ENCODE data around the gene PTCH1. TPM values are rescaled to one million over a fixed set of nuclear protein-coding genes. Genes with fewer than 3 reads are reported as not detected.

PTCH1 gene
- polyA plus RNA-seq, 1 donor (not counting 4 experiments of a cell fraction or from before 2014, with no cell fraction given): 1.7 TPM

- Histone ChIP-seq H3K4me2 (ENCODE audit: control insufficient read depth, extremely low read depth, insufficient read depth, low read depth, low read length) (no peak overlapping the region), H3K9ac (ENCODE audit: control insufficient read depth, extremely low read depth, insufficient read depth, low read length) (no peak overlapping the region), H2AFZ (ENCODE audit: control insufficient read depth, low read length) (no peak overlapping the region), H3K27me3 (ENCODE audit: control insufficient read depth, extremely low read depth, insufficient read depth, low read length) (no peaks in the 10 kb centered on the region), H3K79me2 (ENCODE audit: control insufficient read depth, insufficient read depth, low read length) (no peaks in the 10 kb centered on the region), H3K9me3 (ENCODE audit: control insufficient read depth, low read depth, low read length) (no peaks in the 10 kb centered on the region), H3K27ac (ENCODE audit: control insufficient read depth, insufficient read depth, low read length) (no peak overlapping the region), H3K4me1 (ENCODE audit: control insufficient read depth, extremely low read depth, insufficient read depth, low read length) (peaks cover 13% of the 10 kb centered on the region), H3K4me3 (ENCODE audit: control insufficient read depth in 2 of 3, extremely low read depth in 1 of 3, insufficient read depth in 2 of 3, low read depth in 1 of 3, low read length in 3 of 3) (no peak overlapping the region), H4K20me1 (ENCODE audit: control insufficient read depth, extremely low read depth, insufficient read depth, low read length) (no peaks in the 10 kb centered on the region), H3K9me1 (ENCODE audit: control insufficient read depth, extremely low read depth, insufficient read depth, low read length) (no peaks in the 10 kb centered on the region), H3K36me3 (ENCODE audit: control insufficient read depth in 2 of 2, extremely low read depth in 1 of 2, insufficient read depth in 2 of 2, low read length in 2 of 2) (peaks cover 3 to 5% of the 10 kb centered on the region in 2 experiments)
- dilution Hi-C loops (cut with MboI; ENCODE audit: extremely low pct_ligation_motif_present, low sequenced_read_pairs): no loop called here
- TF ChIP-seq EZH2 (IDR thresholded peaks at IDR 0.05; ENCODE audit: low read length) (no peak), CTCF (optimal IDR thresholded peaks at IDR 0.05 in 1 of 3, IDR thresholded peaks at IDR 0.05 in 1 of 3, conservative IDR thresholded peaks at IDR 0.05 in 1 of 3; ENCODE audit: extremely low read depth in 1 of 3, insufficient read depth in 2 of 3, low read length in 3 of 3) (no peak)
- FAIRE-seq (no peak), DNase-seq (ENCODE audit: low read depth, low spot score) (no peak)
Observed at GRCh38 chr9:95459851-95460517, 56.8 kb downstream of the PTCH1 start.

DNA sequence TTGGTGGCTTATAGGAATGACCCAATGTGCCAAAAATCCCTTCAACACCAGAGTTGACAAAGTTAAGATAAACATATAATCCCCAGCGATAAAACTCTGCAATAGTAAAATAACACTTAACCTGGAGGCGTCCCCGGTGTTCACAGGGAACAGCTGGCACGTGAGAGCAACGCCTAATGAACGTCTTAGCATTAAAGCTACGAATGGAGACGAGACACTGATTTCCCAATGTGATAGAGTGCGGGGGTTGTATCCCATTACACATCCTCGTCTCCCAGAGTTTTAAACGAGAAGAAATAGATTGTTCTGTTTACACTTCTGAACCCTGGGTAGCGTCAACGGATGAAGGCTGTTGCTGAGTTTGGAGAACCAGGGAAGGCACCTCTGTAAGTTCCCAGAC lies 57.6 kb downstream of the PTCH1 start:
- Histone ChIP-seq H3K9ac (ENCODE audit: control insufficient read depth, extremely low read depth, insufficient read depth, low read length) (no peak overlapping the region), H3K79me2 (ENCODE audit: control insufficient read depth, insufficient read depth, low read length) (no peaks in the 10 kb centered on the region), H3K9me1 (ENCODE audit: control insufficient read depth, extremely low read depth, insufficient read depth, low read length) (no peaks in the 10 kb centered on the region), H3K27ac (ENCODE audit: control insufficient read depth, insufficient read depth, low read length) (no peak overlapping the region), H3K4me2 (ENCODE audit: control insufficient read depth, extremely low read depth, insufficient read depth, low read depth, low read length) (no peak overlapping the region), H3K9me3 (ENCODE audit: control insufficient read depth, low read depth, low read length) (no peaks in the 10 kb centered on the region), H3K36me3 (ENCODE audit: control insufficient read depth in 2 of 2, extremely low read depth in 1 of 2, insufficient read depth in 2 of 2, low read length in 2 of 2) (peaks cover 3 to 5% of the 10 kb centered on the region in 2 experiments), H3K27me3 (ENCODE audit: control insufficient read depth, extremely low read depth, insufficient read depth, low read length) (no peaks in the 10 kb centered on the region), H4K20me1 (ENCODE audit: control insufficient read depth, extremely low read depth, insufficient read depth, low read length) (no peaks in the 10 kb centered on the region), H3K4me3 (ENCODE audit: control insufficient read depth in 2 of 3, extremely low read depth in 1 of 3, insufficient read depth in 2 of 3, low read depth in 1 of 3, low read length in 3 of 3) (no peak overlapping the region), H3K4me1 (ENCODE audit: control insufficient read depth, extremely low read depth, insufficient read depth, low read length) (peaks cover 13% of the 10 kb centered on the region), H2AFZ (ENCODE audit: control insufficient read depth, low read length) (no peak overlapping the region)
- TF ChIP-seq EZH2 (IDR thresholded peaks at IDR 0.05; ENCODE audit: low read length) (no peak), CTCF (optimal IDR thresholded peaks at IDR 0.05 in 1 of 3, IDR thresholded peaks at IDR 0.05 in 1 of 3, conservative IDR thresholded peaks at IDR 0.05 in 1 of 3; ENCODE audit: extremely low read depth in 1 of 3, insufficient read depth in 2 of 3, low read length in 3 of 3) (no peak)
- DNase-seq (ENCODE audit: low read depth, low spot score) (no peak), FAIRE-seq (no peak)
- dilution Hi-C loops (cut with MboI; ENCODE audit: extremely low pct_ligation_motif_present, low sequenced_read_pairs): no loop called here

All from keratinocyte (primary cell).